Measurements from ENCODE around the gene COPS4.

GRCh38 chr4:83108101-83108861, 73.3 kb downstream of the COPS4 start:
- TF ChIP-seq SIN3A (IDR thresholded peaks at IDR 0.05; ENCODE audit: borderline replicate concordance, insufficient read depth, low read length) (no peak), POLR2AphosphoS5 (IDR thresholded peaks at IDR 0.05; ENCODE audit: low read depth, low read length) (no peak), TAF1 (IDR thresholded peaks at IDR 0.05; ENCODE audit: borderline replicate concordance, insufficient read depth, low read length) (no peak), FOXP2 (optimal IDR thresholded peaks at IDR 0.05; ENCODE audit: borderline replicate concordance, extremely low read depth, extremely low read length, insufficient read depth) (no peak)
- TF ChIP-seq, protein P1, sequence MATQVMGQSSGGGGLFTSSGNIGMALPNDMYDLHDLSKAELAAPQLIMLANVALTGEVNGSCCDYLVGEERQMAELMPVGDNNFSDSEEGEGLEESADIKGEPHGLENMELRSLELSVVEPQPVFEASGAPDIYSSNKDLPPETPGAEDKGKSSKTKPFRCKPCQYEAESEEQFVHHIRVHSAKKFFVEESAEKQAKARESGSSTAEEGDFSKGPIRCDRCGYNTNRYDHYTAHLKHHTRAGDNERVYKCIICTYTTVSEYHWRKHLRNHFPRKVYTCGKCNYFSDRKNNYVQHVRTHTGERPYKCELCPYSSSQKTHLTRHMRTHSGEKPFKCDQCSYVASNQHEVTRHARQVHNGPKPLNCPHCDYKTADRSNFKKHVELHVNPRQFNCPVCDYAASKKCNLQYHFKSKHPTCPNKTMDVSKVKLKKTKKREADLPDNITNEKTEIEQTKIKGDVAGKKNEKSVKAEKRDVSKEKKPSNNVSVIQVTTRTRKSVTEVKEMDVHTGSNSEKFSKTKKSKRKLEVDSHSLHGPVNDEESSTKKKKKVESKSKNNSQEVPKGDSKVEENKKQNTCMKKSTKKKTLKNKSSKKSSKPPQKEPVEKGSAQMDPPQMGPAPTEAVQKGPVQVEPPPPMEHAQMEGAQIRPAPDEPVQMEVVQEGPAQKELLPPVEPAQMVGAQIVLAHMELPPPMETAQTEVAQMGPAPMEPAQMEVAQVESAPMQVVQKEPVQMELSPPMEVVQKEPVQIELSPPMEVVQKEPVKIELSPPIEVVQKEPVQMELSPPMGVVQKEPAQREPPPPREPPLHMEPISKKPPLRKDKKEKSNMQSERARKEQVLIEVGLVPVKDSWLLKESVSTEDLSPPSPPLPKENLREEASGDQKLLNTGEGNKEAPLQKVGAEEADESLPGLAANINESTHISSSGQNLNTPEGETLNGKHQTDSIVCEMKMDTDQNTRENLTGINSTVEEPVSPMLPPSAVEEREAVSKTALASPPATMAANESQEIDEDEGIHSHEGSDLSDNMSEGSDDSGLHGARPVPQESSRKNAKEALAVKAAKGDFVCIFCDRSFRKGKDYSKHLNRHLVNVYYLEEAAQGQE (IDR thresholded peaks at IDR 0.05; ENCODE audit: insufficient read depth in 1 of 2, low read depth in 2 of 2, low read length in 2 of 2): no peak
